GM12878 (cell line): ENCODE measurements around the gene TOMM40L. TPM values are rescaled to one million over a fixed set of nuclear protein-coding genes. Genes with fewer than 3 reads are reported as not detected.

Experiments
- ATAC-seq: fragments of 200-7000 bp; cut with Tn5 transposase; 3 replicates; pipeline ENCODE4 v1.9.1; 2020; ENCODE audit warnings: mild to moderate bottlenecking, moderate library complexity
- BruUV-seq: library from RNA; stranded (reverse); fragments of 400-500 nt; replicated peaks from 2 replicates; lab custom pipeline; 2021; lab: Mats Ljungman, UMichigan
- CTCF ChIA-PET: fragments of 300-600 bp; sonication (Branson Sonifier 250); formaldehyde crosslinking; extraction: SDS; loops from one replicate; lab custom pipeline; 2021; ENCODE audit warnings: inconsistent platforms; lab: Yijun Ruan, JAX
- POLR2A ChIA-PET: fragments of 350-600 bp; formaldehyde crosslinking; extraction: SDS; loops from one replicate; lab custom pipeline; 2021; ENCODE audit warnings: inconsistent platforms; lab: Charles Lee
- RAD21 ChIA-PET: fragments of 300-600 bp; sonication (Branson Sonifier 250); formaldehyde crosslinking; loops from one replicate; lab custom pipeline; 2023; ENCODE audit warnings: antibody characterized with exemption; ENCODE audit not compliant: unreplicated experiment; lab: Charles Lee
- SMC1A ChIA-PET: fragments of 300-600 bp; sonication (Branson Sonifier 250); formaldehyde crosslinking; loops from one replicate; lab custom pipeline; 2023; ENCODE audit not compliant: unreplicated experiment, uncharacterized antibody; lab: Charles Lee
- DNase-seq: peaks from one replicate; pipeline ENCODE4 v3.0.0-alpha.2; 2011; ENCODE audit warnings: low read depth, low spot score
- FAIRE-seq: peaks from 3 replicates; lab custom pipeline; 2011; peaks lifted over from hg19 to GRCh38; lab: Jason Lieb, UNC
- H2AFZ ChIP-seq: 2 replicates; pipeline ENCODE4 v1.6.0; 2011; ENCODE audit warnings: low read depth, low read length, control low read depth; ENCODE audit not compliant: control insufficient read depth
- H3K27ac ChIP-seq: 2 replicates; pipeline ENCODE4 v1.5.1; 2011; ENCODE audit warnings: control low read depth; ENCODE audit not compliant: control insufficient read depth, insufficient read depth
- H3K27me3 ChIP-seq, 2 experiments: replicated peaks in 1 of 2; 2 replicates each; pipeline versions ENCODE4 v1.6.0 to v1.6.1; 2011; ENCODE audit warnings: low read length in 1 of 2; ENCODE audit not compliant: control insufficient read depth in 2 of 2, insufficient read depth in 2 of 2
- H3K36me3 ChIP-seq, 2 experiments: 2 replicates each; pipeline ENCODE4 v1.5.1; 2011; ENCODE audit warnings: low read length in 1 of 2; ENCODE audit not compliant: control insufficient read depth in 2 of 2, insufficient read depth in 2 of 2
- H3K4me1 ChIP-seq: 2 replicates; pipeline ENCODE4 v1.6.1; 2011; ENCODE audit warnings: mild to moderate bottlenecking, low read length, moderate library complexity, mixed read lengths; ENCODE audit not compliant: control insufficient read depth, insufficient read depth
- H3K4me2 ChIP-seq: 2 replicates; pipeline ENCODE4 v1.6.0; 2011; ENCODE audit warnings: control low read depth; ENCODE audit not compliant: control insufficient read depth, insufficient read depth
- H3K4me3 ChIP-seq: fragments of 200-600 bp; sonication (generic); 2 replicates; pipeline ENCODE4 v1.5.1; 2016
- H3K79me2 ChIP-seq: 2 replicates; pipeline ENCODE4 v1.6.0; 2011; ENCODE audit warnings: low read length; ENCODE audit not compliant: control insufficient read depth, insufficient read depth
- H3K9ac ChIP-seq: 2 replicates; pipeline ENCODE4 v1.8.0; 2011; ENCODE audit warnings: low read length, control low read depth, mixed read lengths; ENCODE audit not compliant: control insufficient read depth, insufficient read depth
- H3K9me3 ChIP-seq: replicated peaks from 3 replicates; pipeline ENCODE4 v1.5.1; 2011; ENCODE audit warnings: mild to moderate bottlenecking, low read length; ENCODE audit not compliant: control insufficient read depth, insufficient read depth
- H4K20me1 ChIP-seq: 2 replicates; pipeline ENCODE4 v1.6.0; 2011; ENCODE audit not compliant: control insufficient read depth, insufficient read depth
- BACH1 ChIP-seq: fragments of 450-650 bp; IDR thresholded peaks from 2 replicates; pipeline ENCODE4 v1.6.1; 2017; ENCODE audit warnings: mild to moderate bottlenecking, borderline replicate concordance
- EED ChIP-seq: sonication (generic); IDR thresholded peaks from 2 replicates; pipeline ENCODE4 v1.6.1; 2016; ENCODE audit warnings: antibody characterized with exemption, low read depth
- RCOR1 ChIP-seq: conservative IDR thresholded peaks from 2 replicates; pipeline ENCODE4 v1.6.1; 2012; ENCODE audit warnings: low read depth, low read length, improper control_type of control experiment
- STAT1 ChIP-seq: fragments of 450-650 bp; conservative IDR thresholded peaks from 2 replicates; pipeline ENCODE4 v1.6.1; 2014; ENCODE audit warnings: antibody characterized with exemption, mild to moderate bottlenecking
- WGBS: methylation state at CpG from one replicate; pipeline ENCODE4 v1.1.6; 2016; ENCODE audit warnings: low lambda C conversion rate; ENCODE audit not compliant: insufficient replicate concordance, insufficient coverage; ENCODE audit errors: missing lambda C conversion rate; 5-methylcytosine and 5-hydroxymethylcytosine counted together
- in situ Hi-C: fragments of 300-500 bp; cut with MboI; formaldehyde crosslinking; loops from 9 replicates; pipeline ENCODE4 v1.14.3; 2018; ENCODE audit warnings: mixed read lengths
- intact Hi-C: fragments of 100-400 bp; cut with micrococcal nuclease; formaldehyde crosslinking; loops from one replicate; pipeline ENCODE4 v1.14.2; 2022; ENCODE audit not compliant: unreplicated experiment
- polyA plus RNA-seq, 11 experiments: library from polyadenylated mRNA; depleted of rRNA in 4 of 11; unstranded in 6 of 11; stranded (reverse) in 5 of 11; fragments of >200 nt; fragmentation: Nextera tagmentation in 4 of 11; fragmentation: Illumina TruSeq in 1 of 11; extraction: Ambion mirVana in 4 of 11; extraction: Trizol in 1 of 11; gene quantifications; 1 replicate in 1 of 11; 2 replicates in 10 of 11; pipeline versions ENCODE4 v1.2.1 to v1.2.3, GENCODE V29; 2011 to 2016; ENCODE audit warnings: inconsistent platforms in 2 of 11, missing spikeins in 2 of 11, low read depth in 1 of 11
- total RNA-seq, 4 experiments: library from RNA; depleted of rRNA in 3 of 4; stranded (reverse); fragments of >200 nt in 3 of 4; fragmentation: Illumina TruSeq in 1 of 4; extraction: Trizol in 1 of 4; gene quantifications; 2 replicates each; pipeline versions ENCODE4 v1.2.1 to v1.2.3, GENCODE V29; 2013 to 2021
- TF ChIP-seq, protein P1 (sequence below): fragments of 450-650 bp; IDR thresholded peaks from 2 replicates; pipeline ENCODE4 v1.6.1; 2018; ENCODE audit warnings: mild to moderate bottlenecking, low read depth, moderate library complexity; ENCODE audit not compliant: partially characterized antibody

TOMM40L gene
- total and polyA plus RNA-seq, 10 of the 15 experiments (the other 5 are each of a cell fraction or from before 2014, with no cell fraction given) = 5.9 to 21.6 (median 15.7) TPM

GRCh38 chr1:161187311-161187710 lies 38.5 kb upstream of the TOMM40L start:
- ChIA-PET CTCF (interaction anchor here (1.0 to 4.5 kb wide), 2 partner anchors 15 to 39 kb away, joined by 4 to 30 read pairs; partner anchors contain the start of genes NDUFS2 and TOMM40L), SMC1A (interaction anchor here (1.7 to 3.0 kb wide), 3 partner anchors 7 to 21 kb away, joined by 11 to 19 read pairs (median 14); partner anchors contain the start of genes NDUFS2 and PPOX), RAD21 (interaction anchor here (2.4 kb wide), 1 partner anchor 39 kb away, joined by 13 read pairs; the partner anchor contains the start of gene TOMM40L), POLR2A (interaction anchor here (1.6 kb wide), 2 partner anchors 11 to 38 kb away, joined by 8 read pairs; partner anchors contain the start of genes B4GALT3 and TOMM40L)
- in situ Hi-C loops = no loop called here
- DNase-seq (no peak), ATAC-seq (no peak), FAIRE-seq (no peak)
- no TSS peak for BruUV-seq
- peaks cover 43% of the 10 kb centered on the region for H3K4me1 ChIP-seq
- no peak overlapping the region for H3K4me2 ChIP-seq
- H3K79me2 ChIP-seq = peaks cover 14% of the 10 kb centered on the region
- intact Hi-C loops = no loop called here
- peak overlapping the region; percentile 97 for H3K27ac ChIP-seq
- H3K36me3 ChIP-seq = no peaks in the 10 kb centered on the region
- H2AFZ ChIP-seq = peak overlapping the region; percentile 70
- H3K9me3 ChIP-seq = no peaks in the 10 kb centered on the region
- 72% methylated on average over 3 of the region's 3 CpGs for WGBS
- TF ChIP-seq BACH1 = no peak
- H4K20me1 ChIP-seq = no peaks in the 10 kb centered on the region
- H3K4me3 ChIP-seq = no peak overlapping the region
- no peaks in the 10 kb centered on the region for H3K27me3 ChIP-seq
- H3K9ac ChIP-seq = no peak overlapping the region

GRCh38 chr1:161188381-161188780 lies 37.5 kb upstream of the TOMM40L start:
- WGBS = 69% methylated on average over 6 of the region's 6 CpGs
- SMC1A ChIA-PET = interaction anchor here (1.1 to 1.8 kb wide), 2 partner anchors 14 to 22 kb away, joined by 3 to 4 read pairs; partner anchors contain the start of genes NDUFS2 and PPOX

More at GRCh38 chr1:161188381-161188780, 37.5 kb upstream of the TOMM40L start:
- Histone ChIP-seq H3K4me1 (peaks cover 37% of the 10 kb centered on the region), H3K79me2 (peaks cover 9% of the 10 kb centered on the region), H3K36me3 (no peaks in the 10 kb centered on the region), H3K4me3 (no peak overlapping the region), H3K9me3 (no peaks in the 10 kb centered on the region), H2AFZ (no peak overlapping the region), H3K4me2 (no peak overlapping the region), H3K27me3 (no peaks in the 10 kb centered on the region), H3K9ac (no peak overlapping the region), H4K20me1 (no peaks in the 10 kb centered on the region), H3K27ac (no peak overlapping the region)
- CTCF ChIA-PET = interaction anchor here (0.6 to 4.5 kb wide), 3 partner anchors 23 to 194 kb away, joined by 3 to 30 read pairs (median 4); partner anchors contain the start of genes PPOX and TOMM40L
- FAIRE-seq = no peak
- POLR2A ChIA-PET = no interaction called here
- no peak for DNase-seq
- BruUV-seq = no TSS peak
- RAD21 ChIA-PET = interaction anchor here (0.7 to 7.2 kb wide), 2 partner anchors 35 to 37 kb away, joined by 3 to 55 read pairs; partner anchors contain the start of genes APOA2 and TOMM40L
- no peak for ATAC-seq
- in situ Hi-C loops = no loop called here
- TF ChIP-seq, protein P1, sequence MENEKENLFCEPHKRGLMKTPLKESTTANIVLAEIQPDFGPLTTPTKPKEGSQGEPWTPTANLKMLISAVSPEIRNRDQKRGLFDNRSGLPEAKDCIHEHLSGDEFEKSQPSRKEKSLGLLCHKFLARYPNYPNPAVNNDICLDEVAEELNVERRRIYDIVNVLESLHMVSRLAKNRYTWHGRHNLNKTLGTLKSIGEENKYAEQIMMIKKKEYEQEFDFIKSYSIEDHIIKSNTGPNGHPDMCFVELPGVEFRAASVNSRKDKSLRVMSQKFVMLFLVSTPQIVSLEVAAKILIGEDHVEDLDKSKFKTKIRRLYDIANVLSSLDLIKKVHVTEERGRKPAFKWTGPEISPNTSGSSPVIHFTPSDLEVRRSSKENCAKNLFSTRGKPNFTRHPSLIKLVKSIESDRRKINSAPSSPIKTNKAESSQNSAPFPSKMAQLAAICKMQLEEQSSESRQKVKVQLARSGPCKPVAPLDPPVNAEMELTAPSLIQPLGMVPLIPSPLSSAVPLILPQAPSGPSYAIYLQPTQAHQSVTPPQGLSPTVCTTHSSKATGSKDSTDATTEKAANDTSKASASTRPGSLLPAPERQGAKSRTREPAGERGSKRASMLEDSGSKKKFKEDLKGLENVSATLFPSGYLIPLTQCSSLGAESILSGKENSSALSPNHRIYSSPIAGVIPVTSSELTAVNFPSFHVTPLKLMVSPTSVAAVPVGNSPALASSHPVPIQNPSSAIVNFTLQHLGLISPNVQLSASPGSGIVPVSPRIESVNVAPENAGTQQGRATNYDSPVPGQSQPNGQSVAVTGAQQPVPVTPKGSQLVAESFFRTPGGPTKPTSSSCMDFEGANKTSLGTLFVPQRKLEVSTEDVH = no peak
- TF ChIP-seq RCOR1 (no peak), EED (no peak), STAT1 (no peak)
- intact Hi-C loops = no loop called here
